Stimulated activated CD8-positive, alpha-beta memory T cell treated with anti-CD3 and anti-CD28 coated beads, Interleukin-2, amount 100 ng/mL, for 48 hours (primary cell): ENCODE results near the gene GCNT2.
"Not testable (repeated sequence)": the region's sequence is repeated elsewhere in the genome, so short reads cannot be mapped to it uniquely, and the experiment has no call there.

Source experiments
- DNase-seq, 2 donors: peaks; one replicate each; pipeline ENCODE4 v3.0.0-alpha.2; 2020; ENCODE audit warnings: low read depth in 2 of 2

The GCNT2 gene

DNA sequence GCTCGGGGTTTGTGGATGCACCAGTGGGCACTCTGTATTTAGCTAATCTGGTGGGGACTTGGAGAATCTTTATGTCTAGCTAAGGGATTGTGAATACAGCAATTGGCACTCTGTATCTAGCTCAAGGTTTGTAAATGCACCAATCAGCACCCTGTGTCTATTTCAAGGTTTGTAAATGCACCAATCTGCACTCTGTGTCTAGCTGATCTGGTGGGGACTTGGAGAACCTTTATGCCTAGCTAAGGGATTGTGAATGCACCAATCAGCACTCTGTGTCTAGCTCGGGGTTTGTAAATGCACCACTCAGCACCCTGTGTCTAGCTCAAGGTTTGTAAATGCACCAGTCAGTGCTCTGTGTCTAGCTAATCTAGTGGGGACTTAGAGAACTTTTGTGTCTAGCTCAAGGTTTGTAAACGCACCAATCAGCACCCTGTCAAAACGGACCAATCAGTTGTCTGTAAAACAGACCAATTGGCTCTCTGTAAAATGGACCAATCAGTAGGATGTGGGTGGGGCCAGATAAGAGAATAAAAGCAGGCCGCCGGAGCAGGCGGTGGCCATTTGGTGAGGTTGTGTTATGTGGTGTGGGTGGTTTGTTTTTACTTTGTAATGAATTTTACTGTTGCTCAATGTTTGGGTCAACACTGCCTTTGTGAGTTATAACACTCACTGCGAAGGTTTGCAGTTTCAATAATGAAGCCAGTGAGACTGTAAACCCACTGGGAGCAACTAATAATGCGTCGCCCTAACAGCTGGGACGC, 139.5 kb downstream of the GCNT2 start:
- DNase-seq, result not testable (repeated sequence)

DNA sequence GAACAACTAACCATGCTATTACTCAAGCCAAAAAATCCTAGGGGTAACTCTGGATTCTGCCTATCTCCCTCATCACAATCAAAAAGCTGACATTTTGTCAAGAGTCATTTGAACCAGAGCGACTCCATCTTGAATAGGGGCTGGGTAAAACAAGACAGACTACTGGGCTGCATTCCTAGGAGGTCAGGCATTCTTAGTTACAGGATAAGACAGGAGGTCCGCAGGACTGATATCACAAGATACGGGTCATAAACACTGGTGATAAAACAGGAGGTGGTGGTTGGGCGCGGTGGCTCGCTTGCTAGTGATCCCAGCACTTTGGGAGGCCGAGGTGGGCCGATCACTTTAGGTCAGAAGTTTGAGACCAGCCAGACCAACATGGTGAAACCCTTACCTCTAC, 141.1 kb downstream of the GCNT2 start:
- no peak for DNase-seq

DNA sequence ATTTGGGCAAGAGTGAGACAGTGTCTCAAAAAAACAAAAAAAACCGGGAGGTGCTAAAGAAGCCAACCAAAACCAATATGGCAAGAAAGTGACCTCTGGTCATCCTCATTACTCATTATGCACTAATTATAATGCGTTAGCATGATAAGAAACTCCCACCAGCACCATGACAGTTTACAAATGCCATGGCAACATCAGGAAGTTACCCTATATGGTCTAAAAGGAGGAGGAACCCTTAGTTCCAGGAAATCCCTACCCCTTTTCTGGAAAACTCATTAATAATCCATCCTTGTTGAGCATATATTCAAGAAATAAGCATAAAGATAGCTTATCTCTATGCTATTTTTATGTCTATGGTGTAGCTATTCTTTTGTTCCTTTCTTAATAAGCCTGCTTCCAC, 141.6 kb downstream of the GCNT2 start:
- no peak for DNase-seq

DNA sequence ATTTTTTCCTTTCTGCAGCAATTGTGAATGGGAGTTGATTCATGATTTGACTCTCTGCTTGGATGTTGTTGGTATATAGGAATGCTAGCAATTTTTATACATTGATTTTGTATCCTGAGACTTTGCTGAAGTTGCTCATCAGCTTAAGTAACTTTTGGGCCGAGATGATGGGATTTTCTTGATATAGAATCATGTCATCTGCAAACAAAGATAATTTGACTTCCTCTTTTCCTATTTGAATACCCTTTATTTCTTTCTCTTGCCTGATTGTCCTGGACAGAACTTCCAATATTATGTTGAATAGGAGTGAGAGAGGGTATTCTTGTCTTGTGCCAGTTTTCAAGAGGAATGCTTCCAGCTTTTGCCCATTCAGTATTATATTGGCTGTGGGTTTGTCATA, 144.4 kb downstream of the GCNT2 start:
- DNase-seq, result not testable (repeated sequence)

DNA sequence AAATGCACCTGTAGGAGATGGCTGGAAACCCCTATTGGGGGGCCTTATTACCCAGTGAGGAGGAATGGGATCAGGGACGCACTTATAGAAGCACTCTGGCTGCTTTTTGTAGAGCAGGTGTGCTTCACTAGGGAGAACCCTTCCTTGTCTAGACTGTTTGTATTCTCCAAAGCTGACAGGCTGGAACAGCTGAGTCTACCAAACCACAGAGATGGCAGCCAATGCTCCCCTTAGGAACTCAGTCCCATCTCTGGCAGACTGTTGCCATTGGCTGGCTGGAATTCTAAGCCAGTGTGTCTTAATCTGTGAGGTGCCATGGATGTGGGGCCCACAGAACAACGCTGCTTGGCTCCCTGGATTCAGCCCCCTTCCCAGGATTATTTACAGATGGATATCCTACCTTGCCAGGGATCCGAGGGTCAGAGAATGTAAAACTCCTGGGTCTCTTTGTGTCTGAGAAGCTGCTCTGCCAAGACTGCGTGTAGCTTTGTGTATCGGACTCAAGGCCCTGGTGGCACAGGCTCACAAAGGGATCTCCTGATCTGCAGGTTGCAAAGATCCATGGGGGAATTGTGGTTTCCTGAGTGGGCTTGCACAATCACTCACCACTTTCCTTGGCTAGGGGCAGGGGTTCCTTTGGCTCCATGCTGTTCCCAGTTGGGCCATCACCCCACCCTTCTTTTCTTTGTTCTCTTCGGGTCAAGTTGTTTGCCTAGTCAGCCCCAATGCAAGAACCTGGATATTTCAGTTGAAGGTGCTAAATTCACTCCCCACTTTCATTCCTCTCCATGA, 147.2 kb downstream of the GCNT2 start:
- no peak for DNase-seq

DNA sequence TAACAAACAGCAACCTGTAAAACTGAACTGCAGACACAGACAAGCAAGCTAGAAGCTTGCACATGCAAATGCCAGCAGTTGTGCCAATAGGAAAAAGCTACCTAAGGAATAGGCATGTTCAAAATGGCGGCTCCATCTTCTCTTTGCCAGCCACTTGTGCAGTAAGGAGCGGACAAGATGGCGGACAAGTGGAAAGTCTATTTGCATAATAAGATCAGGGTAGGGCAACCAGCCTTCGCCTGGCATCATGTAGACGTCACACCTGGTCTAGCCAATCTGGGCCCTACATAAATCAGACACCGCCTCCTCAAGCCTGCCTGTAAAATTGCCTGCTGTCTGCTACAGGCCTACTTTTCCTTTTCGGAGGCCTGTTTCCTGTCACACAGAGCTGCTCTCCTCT, 155.3 kb downstream of the GCNT2 start:
- DNase-seq, result no peak

DNA sequence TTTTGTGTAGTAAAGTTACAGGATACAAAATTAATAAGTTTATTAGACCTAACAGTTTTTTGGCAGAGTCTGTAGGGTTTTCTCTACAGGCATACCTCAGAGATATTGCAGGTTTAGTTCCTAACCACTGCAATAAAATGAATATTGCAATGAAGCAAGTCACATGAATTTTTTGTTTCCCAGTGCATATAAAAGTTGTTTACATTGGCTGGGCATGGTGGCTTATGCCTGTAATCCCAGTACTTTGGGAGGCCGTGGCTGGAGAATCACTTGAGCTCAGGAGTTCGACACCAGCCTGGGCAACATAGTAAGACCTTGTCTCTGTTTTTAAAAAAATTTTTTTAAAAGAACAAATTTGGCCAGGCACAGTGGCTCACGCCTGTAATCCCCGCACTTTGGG, 157.3 kb downstream of the GCNT2 start:
- no peak for DNase-seq
